Measurements from ENCODE around the gene LAMC1. TPM values are rescaled to one million over a fixed set of nuclear protein-coding genes. Genes with fewer than 3 reads are reported as not detected.
A peak's percentile ranks its signal among the peaks of the same experiment; 100 is the strongest.

LAMC1 gene
- total RNA-seq, 4 donors from 2014 or later = 130 to 315 (median 214) TPM

DNA sequence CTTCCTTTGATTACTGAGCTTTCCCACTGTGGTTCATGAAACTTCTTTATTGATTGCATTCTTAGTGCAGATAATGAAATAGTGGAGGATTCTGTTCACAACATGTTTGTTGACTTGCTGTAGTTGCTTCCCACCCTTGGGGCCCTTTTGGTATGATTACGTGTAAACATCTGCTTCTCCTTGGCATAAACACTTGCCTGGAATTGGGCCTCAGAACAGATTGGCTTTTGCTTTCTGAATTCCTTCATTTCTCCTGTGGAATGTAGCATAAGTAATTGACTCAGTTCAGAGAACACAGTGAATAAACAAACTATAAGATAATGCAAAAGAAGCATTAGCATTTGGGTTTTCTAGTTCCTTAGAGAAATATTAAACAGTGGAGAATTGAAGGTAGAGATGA lies 103.3 kb downstream of the LAMC1 start:
- Histone ChIP-seq H3K36me3 (no peaks in the 10 kb centered on the region), H3K27me3 (no peaks in the 10 kb centered on the region), H3K4me3 (no peak overlapping the region), H3K9me3 (no peaks in the 10 kb centered on the region), H3K4me1 (no peaks in the 10 kb centered on the region), H3K27ac (peak overlapping the region in 1 of 2 donors; percentile 28)
- intact Hi-C loops (cut with DNase I; ENCODE audit: low total_unique reads) = no loop called here
- DNase-seq = no peak
- no peak for TF ChIP-seq POLR2A (IDR thresholded peaks at IDR 0.05)
- TF ChIP-seq, protein P1, sequence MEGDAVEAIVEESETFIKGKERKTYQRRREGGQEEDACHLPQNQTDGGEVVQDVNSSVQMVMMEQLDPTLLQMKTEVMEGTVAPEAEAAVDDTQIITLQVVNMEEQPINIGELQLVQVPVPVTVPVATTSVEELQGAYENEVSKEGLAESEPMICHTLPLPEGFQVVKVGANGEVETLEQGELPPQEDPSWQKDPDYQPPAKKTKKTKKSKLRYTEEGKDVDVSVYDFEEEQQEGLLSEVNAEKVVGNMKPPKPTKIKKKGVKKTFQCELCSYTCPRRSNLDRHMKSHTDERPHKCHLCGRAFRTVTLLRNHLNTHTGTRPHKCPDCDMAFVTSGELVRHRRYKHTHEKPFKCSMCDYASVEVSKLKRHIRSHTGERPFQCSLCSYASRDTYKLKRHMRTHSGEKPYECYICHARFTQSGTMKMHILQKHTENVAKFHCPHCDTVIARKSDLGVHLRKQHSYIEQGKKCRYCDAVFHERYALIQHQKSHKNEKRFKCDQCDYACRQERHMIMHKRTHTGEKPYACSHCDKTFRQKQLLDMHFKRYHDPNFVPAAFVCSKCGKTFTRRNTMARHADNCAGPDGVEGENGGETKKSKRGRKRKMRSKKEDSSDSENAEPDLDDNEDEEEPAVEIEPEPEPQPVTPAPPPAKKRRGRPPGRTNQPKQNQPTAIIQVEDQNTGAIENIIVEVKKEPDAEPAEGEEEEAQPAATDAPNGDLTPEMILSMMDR (IDR thresholded peaks at IDR 0.05) = no peak

DNA sequence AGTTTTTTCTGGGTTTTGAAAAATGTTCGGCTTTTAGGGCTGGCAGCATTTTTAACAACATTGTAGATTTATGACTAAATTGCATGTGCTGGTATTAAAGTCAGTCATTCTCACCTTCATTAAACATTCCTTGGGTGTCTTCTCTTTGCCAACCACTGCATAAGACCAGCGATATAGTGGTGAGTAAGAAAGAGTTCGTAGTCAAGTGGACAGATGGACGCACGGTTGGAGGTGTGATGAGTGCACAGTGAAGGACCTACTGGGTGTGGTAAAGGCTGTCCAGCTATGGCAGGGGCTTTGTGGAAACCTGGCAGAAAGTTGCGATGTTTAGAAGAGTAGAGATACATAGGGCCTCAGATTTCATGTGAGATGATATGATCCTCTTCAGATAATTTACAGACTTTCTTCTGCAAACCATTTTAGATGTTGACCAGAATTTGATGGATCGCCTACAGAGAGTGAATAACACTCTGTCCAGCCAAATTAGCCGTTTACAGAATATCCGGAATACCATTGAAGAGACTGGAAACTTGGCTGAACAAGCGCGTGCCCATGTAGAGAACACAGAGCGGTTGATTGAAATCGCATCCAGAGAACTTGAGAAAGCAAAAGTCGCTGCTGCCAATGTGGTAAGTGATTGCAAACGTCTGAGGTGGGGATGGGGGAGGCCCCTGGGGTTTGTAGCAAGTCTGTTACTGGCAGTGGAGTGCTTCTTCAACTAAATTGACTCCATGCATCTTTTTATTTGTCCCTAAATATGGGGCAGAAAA lies 106.9 kb downstream of the LAMC1 start:
- Histone ChIP-seq H3K36me3 (no peaks in the 10 kb centered on the region), H3K4me3 (no peak overlapping the region), H3K27me3 (no peaks in the 10 kb centered on the region), H3K4me1 (no peaks in the 10 kb centered on the region), H3K27ac (no peak overlapping the region), H3K9me3 (no peaks in the 10 kb centered on the region)
- no peak for DNase-seq
- intact Hi-C loops (cut with DNase I; ENCODE audit: low total_unique reads) = no loop called here
- TF ChIP-seq, protein P1 (IDR thresholded peaks at IDR 0.05) = no peak
- TF ChIP-seq POLR2A (IDR thresholded peaks at IDR 0.05) = no peak

DNA sequence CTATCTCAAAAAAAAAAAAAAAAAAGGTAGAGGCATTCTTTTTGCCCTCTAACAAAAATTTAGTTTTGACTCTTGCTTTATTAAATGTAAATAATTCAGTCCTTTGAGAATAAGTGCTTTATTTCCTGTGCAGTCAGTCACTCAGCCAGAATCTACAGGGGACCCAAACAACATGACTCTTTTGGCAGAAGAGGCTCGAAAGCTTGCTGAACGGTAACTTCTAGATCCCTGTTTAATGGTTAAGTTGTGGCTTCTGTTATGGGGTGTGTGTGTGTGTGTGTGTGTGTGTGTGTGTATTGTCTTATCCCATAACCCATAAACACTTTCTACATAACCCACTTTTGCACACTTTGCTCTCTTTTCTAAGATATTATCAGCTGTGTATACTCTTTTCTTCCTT lies 107.9 kb downstream of the LAMC1 start:
- Histone ChIP-seq H3K27ac (no peak overlapping the region), H3K9me3 (no peaks in the 10 kb centered on the region), H3K4me3 (no peak overlapping the region), H3K4me1 (no peaks in the 10 kb centered on the region), H3K27me3 (no peaks in the 10 kb centered on the region), H3K36me3 (no peaks in the 10 kb centered on the region)
- intact Hi-C loops (cut with DNase I; ENCODE audit: low total_unique reads) = no loop called here
- TF ChIP-seq, protein P1 (IDR thresholded peaks at IDR 0.05) = no peak
- no peak for TF ChIP-seq POLR2A (IDR thresholded peaks at IDR 0.05)
- DNase-seq = no peak

DNA sequence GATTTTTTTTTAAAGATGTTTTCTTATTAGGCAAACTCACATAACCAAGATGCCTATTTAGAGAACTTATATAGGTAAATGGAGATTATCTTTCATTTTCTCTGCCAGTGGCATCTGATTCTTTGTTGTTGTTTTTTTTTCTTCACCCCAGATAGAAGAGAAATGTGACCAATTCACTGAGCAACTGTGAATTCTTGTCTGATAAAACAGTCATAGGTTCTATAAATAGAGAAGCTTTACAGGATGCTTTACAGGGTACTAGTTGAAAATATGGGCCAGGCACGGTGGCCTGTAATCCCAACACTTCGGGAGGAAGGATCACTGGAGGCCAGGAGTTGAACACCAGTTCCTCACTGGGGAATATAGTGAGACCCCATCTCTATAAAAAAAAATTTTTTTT lies 112.1 kb downstream of the LAMC1 start:
- no peak for TF ChIP-seq POLR2A (IDR thresholded peaks at IDR 0.05)
- TF ChIP-seq, protein P1 (IDR thresholded peaks at IDR 0.05) = no peak
- intact Hi-C loops (cut with DNase I; ENCODE audit: low total_unique reads) = no loop called here
- peak overlapping the region; percentile 16 to 44 for H3K27ac ChIP-seq
- H3K27me3 ChIP-seq = no peaks in the 10 kb centered on the region
- H3K4me3 ChIP-seq = no peak overlapping the region
- DNase-seq = no peak
- H3K36me3 ChIP-seq = no peaks in the 10 kb centered on the region
- H3K9me3 ChIP-seq = no peaks in the 10 kb centered on the region
- peaks cover 6 to 11% of the 10 kb centered on the region in 2 donors for H3K4me1 ChIP-seq

DNA sequence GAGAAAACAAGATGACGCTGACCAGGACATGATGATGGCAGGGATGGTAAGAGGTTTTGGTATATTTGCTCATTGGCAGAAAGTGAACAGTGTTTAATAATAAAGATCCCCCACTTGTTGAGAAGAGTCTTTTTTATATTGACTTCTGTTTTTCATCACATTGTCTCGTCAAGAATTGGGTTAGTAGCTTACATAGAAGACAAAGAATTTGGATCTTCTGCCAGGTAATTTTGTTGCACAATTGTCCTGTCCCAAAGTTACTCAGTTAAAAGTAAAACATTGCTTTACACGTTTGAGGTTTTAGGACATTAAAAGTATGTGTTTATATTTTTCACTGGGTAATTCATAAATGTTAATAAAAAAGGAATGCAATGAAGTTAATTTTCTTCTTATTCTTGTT lies 114.6 kb downstream of the LAMC1 start:
- Histone ChIP-seq H3K9me3 (no peaks in the 10 kb centered on the region), H3K27me3 (no peaks in the 10 kb centered on the region), H3K36me3 (no peaks in the 10 kb centered on the region), H3K4me1 (peaks cover 6 to 11% of the 10 kb centered on the region in 2 donors), H3K4me3 (no peak overlapping the region), H3K27ac (peak overlapping the region; percentile 79 to 88)
- intact Hi-C loops (cut with DNase I; ENCODE audit: low total_unique reads) = no loop called here
- no peak for DNase-seq
- TF ChIP-seq, protein P1 (IDR thresholded peaks at IDR 0.05) = no peak
- TF ChIP-seq POLR2A (IDR thresholded peaks at IDR 0.05) = no peak

Measured in uterus (tissue), 4 donors.